ENCODE results near the gene CIAO3.
A peak's percentile ranks its signal among the peaks of the same experiment; 100 is the strongest.

Gene CIAO3

GRCh38 chr16:729768-730665 is 10.8 kb downstream of the CIAO3 start:
- no peak overlapping the region for H3K4me3 ChIP-seq (replicated peaks in 1 of 2; ENCODE audit: low read depth in 2 of 2, low read length in 2 of 2)
- TF ChIP-seq CTCF (IDR thresholded peaks at IDR 0.05; ENCODE audit: low read depth, low read length): no peak
- DNase-seq (ENCODE audit: low read depth in 2 of 2): no peak

GRCh38 chr16:728890-729744 is 11.7 kb downstream of the CIAO3 start:
- peak overlapping the region in 1 of 2 donors; percentile 45 for H3K4me3 ChIP-seq (replicated peaks in 1 of 2; ENCODE audit: low read depth in 2 of 2, low read length in 2 of 2)
- no peak for TF ChIP-seq CTCF (IDR thresholded peaks at IDR 0.05; ENCODE audit: low read depth, low read length)

GRCh38 chr16:728131-728889 is 12.5 kb downstream of the CIAO3 start:
- TF ChIP-seq CTCF (IDR thresholded peaks at IDR 0.05; ENCODE audit: low read depth, low read length): no peak
- peak; percentile 79 to 82 for DNase-seq (ENCODE audit: low read depth in 2 of 2)
- peak overlapping the region; percentile 45 to 63 for H3K4me3 ChIP-seq (replicated peaks in 1 of 2; ENCODE audit: low read depth in 2 of 2, low read length in 2 of 2)

More at GRCh38 chr16:728890-729744, 11.7 kb downstream of the CIAO3 start:
- DNase-seq (ENCODE audit: low read depth in 2 of 2): no peak

GRCh38 chr16:727291-727977 is 13.4 kb downstream of the CIAO3 start:
- TF ChIP-seq CTCF (IDR thresholded peaks at IDR 0.05; ENCODE audit: low read depth, low read length): no peak
- no peak for DNase-seq (ENCODE audit: low read depth in 2 of 2)
- H3K4me3 ChIP-seq (replicated peaks in 1 of 2; ENCODE audit: low read depth in 2 of 2, low read length in 2 of 2): peak overlapping the region; percentile 63 to 81

GRCh38 chr16:726438-727290 is 14.1 kb downstream of the CIAO3 start, which contains the start of the genes CCDC78 and HAGHL:
Gene CCDC78, minus strand, starts transcription at chr16:726443. Its CDS starts 76 bp downstream, at chr16:726367.
Gene HAGHL, plus strand, starts transcription at chr16:727106. Its CDS starts 404 bp downstream, at chr16:727510.
- TF ChIP-seq CTCF (IDR thresholded peaks at IDR 0.05; ENCODE audit: low read depth, low read length): no peak
- H3K4me3 ChIP-seq (replicated peaks in 1 of 2; ENCODE audit: low read depth in 2 of 2, low read length in 2 of 2): peak within 1 kb of the TSS; percentile 63 to 81
- DNase-seq (ENCODE audit: low read depth in 2 of 2): peak in 1 of 2 donors; percentile 63
